Thoracic aorta (tissue), 2 donors: ENCODE results near the gene PITPNB. TPM values are rescaled to one million over a fixed set of nuclear protein-coding genes. Genes with fewer than 3 reads are reported as not detected.

Source experiments
- ATAC-seq: fragments of 150-250 bp; one replicate; pipeline ENCODE4 v1.8.0; 2017; ENCODE audit warnings: low read depth; ENCODE audit not compliant: insufficient number of reproducible peaks, low FRiP score
- DNase-seq: peaks from one replicate; pipeline ENCODE4 v3.0.0-alpha.2; 2020; ENCODE audit warnings: low spot score
- H3K27ac ChIP-seq, 2 donors: fragments of 200-600 bp; sonication (generic); 1 replicate in 1 of 2; 2 replicates in 1 of 2; pipeline ENCODE4 v1.5.1; 2016; ENCODE audit warnings: mild to moderate bottlenecking in 2 of 2, moderate library complexity in 2 of 2
- H3K27me3 ChIP-seq: fragments of 200-600 bp; sonication (generic); replicated peaks from 2 replicates; pipeline ENCODE4 v1.6.0; 2016; ENCODE audit warnings: mild to moderate bottlenecking; ENCODE audit not compliant: insufficient read depth
- H3K36me3 ChIP-seq: fragments of 200-600 bp; sonication (generic); one replicate; pipeline ENCODE4 v1.5.1; 2016
- H3K4me1 ChIP-seq, 2 donors: fragments of 200-600 bp; sonication (generic); 1 replicate in 1 of 2; 2 replicates in 1 of 2; pipeline versions ENCODE4 v1.5.1 to v1.6.0; 2016; ENCODE audit warnings: low read depth in 2 of 2, mild to moderate bottlenecking in 1 of 2; ENCODE audit not compliant: control insufficient read depth in 1 of 2
- H3K4me3 ChIP-seq: fragments of 200-600 bp; sonication (generic); 2 replicates; pipeline ENCODE4 v1.5.1; 2016; ENCODE audit warnings: mild to moderate bottlenecking
- H3K9me3 ChIP-seq: fragments of 200-600 bp; sonication (generic); 2 replicates; pipeline ENCODE4 v1.5.1; 2016
- CTCF ChIP-seq: fragments of 200-600 bp; sonication (generic); IDR thresholded peaks from one replicate; pipeline ENCODE4 v1.5.1; 2019; ENCODE audit warnings: antibody characterized with exemption
- total RNA-seq, 2 donors: library from RNA; depleted of rRNA; stranded (reverse); fragments of >200 nt; gene quantifications; one replicate each; pipeline versions ENCODE4 v1.1.0 to v1.2.3, GENCODE V29; 2016

The PITPNB gene
- total RNA-seq, 2 donors from 2014 or later: 42.2 to 111 TPM

DNA sequence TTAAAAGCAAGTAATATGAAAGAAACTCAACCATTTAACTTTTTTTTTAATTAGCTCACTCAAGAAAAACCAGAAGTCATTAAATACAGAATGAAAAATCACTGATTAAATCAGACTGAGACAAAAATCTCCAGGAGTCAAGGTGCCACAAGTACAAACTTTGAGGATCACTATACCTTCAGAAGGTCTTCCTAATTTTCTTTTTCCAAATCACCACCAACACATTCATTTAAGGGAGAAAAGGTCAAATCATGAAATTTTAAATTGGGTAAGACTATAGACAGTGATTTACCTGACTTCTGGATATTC is 32.3 kb downstream of the PITPNB start:
- TF ChIP-seq CTCF: no peak
- Histone ChIP-seq H3K27ac (peak overlapping the region; percentile 45 to 65), H3K4me1 (peaks cover 5 to 40% of the 10 kb centered on the region in 2 donors), H3K4me3 (no peak overlapping the region), H3K9me3 (no peaks in the 10 kb centered on the region), H3K27me3 (no peaks in the 10 kb centered on the region), H3K36me3 (peaks cover 10% of the 10 kb centered on the region)
- ATAC-seq (no peak), DNase-seq (no peak)

DNA sequence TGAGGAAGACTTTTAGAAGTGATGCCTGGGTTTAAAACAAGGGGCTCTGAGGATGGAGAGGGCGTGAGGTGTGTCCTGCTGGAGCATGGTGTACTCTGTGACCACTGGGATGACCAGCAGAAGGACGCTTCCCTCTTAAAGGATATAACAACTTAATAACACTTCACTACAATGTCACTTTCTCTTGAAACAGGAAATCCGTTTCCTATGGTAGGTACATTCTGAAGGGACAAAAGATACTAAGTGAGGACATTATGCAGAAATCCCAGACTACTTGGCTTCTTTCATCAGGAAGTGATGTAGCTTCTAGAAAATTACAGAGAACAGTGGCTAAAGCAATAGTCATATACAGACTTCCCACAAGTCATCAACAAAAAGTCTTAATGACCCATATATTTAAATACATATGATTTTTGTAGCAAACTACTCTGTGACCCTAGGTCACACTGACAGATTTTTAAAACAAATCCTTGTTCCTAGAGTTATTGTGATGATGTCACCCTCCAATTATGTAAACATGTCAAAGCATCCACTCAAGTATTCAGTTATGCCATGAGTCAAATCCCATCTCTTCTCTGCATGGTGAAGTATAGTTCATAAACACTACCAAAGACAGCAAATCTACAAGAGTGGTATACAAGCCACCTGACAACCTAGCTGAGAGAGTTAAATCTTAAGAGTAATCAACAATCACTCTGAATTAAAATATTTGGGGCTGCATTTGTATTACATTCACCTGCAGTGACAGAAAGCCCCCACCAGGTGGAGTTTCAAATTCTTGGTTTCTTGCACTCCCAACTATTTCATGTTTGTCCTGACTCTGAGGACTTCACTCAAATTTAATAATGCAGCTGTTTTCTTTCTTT is 32.8 kb downstream of the PITPNB start:
- no peaks in the 10 kb centered on the region for H3K9me3 ChIP-seq
- peaks cover 11 to 43% of the 10 kb centered on the region in 2 donors for H3K4me1 ChIP-seq
- H3K27me3 ChIP-seq: no peaks in the 10 kb centered on the region
- TF ChIP-seq CTCF: peak; percentile 91
- H3K27ac ChIP-seq: peak overlapping the region; percentile 35 to 45
- DNase-seq (no peak), ATAC-seq (peak; percentile 61)
- no peak overlapping the region for H3K4me3 ChIP-seq
- peaks cover 9% of the 10 kb centered on the region for H3K36me3 ChIP-seq

DNA sequence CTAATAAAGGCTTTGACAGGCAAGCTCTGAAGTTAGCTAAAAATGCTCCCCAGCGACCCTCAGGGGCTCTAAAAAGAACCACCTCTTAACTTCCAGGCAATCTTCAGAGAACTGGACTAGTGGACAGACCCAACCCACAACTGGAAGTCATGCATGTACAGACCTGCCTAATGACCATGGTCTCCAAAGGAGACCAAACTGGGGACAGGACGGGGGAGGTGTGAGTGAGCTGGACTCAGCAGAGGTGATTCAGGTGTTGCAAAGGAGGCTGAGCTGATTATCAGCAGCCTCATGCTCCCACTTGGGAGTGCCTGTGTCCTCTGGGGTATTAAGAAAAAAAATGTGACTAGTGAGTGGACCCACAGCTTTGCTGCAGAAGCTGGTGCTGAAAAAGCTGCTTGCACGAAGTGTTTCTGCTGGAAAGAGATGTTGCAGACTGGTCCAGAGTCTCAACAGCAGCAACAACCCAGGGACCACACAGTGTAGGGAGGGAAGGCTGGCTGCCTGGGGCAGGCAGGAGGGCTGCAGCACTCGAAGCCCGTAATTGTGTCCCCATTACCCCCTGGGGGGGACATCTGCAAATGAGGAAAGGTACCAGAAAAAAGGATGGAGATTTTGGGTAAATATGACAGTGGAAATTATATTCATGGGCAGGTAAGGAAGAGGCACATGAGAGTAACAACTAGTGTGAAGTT is 35.3 kb downstream of the PITPNB start:
- DNase-seq: no peak
- Histone ChIP-seq H3K4me3 (no peak overlapping the region), H3K27ac (peak overlapping the region in 1 of 2 donors; percentile 85), H3K36me3 (peaks cover under 1% of the 10 kb centered on the region), H3K27me3 (no peaks in the 10 kb centered on the region), H3K9me3 (no peaks in the 10 kb centered on the region), H3K4me1 (peaks cover 23 to 57% of the 10 kb centered on the region in 2 donors)
- no peak for TF ChIP-seq CTCF
- no peak for ATAC-seq

DNA sequence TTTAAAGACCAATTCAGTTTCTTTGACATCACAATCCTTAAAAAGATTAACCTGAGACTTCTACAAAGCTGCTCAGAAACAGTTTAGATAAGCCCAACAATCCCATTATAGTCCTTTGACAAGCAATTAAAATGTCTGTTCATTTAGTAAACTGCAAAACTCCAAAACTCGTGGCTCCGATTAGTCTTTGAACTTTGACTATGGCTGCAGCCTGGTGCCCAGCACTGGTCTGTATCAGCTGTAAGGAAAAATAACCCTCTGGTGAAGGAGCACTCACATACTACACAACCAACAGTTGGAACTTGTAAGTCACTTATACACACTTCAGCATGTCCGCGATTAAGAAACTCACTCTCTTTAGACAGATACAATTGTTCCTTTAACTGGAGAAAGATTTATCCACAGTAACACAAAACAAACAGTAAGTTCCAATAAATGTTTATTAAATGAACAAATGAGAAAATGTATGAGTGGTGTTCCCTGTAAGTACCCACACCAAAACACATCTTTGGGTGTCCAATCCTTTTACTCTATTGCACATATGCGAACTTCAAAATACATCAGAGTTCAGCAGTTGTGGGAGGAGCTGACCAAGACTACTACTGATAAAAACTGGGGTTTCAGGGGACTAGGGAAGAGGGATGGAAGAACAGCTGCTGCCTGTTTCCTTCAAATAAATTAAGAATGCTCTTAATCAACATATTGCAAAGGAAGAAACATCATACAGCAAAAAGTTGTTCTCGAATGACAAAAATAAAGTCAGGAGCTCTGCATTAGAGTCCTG is 36.4 kb downstream of the PITPNB start:
- Histone ChIP-seq H3K36me3 (no peaks in the 10 kb centered on the region), H3K4me1 (peaks cover 29 to 68% of the 10 kb centered on the region in 2 donors), H3K9me3 (no peaks in the 10 kb centered on the region), H3K27ac (peak overlapping the region; percentile 72 to 85), H3K4me3 (no peak overlapping the region), H3K27me3 (no peaks in the 10 kb centered on the region)
- no peak for TF ChIP-seq CTCF
- ATAC-seq (no peak), DNase-seq (no peak)

- no peak for TF ChIP-seq CTCF
- Histone ChIP-seq H3K4me1 (peaks cover 40 to 72% of the 10 kb centered on the region in 2 donors), H3K27me3 (no peaks in the 10 kb centered on the region), H3K27ac (peak overlapping the region; percentile 72 to 85), H3K4me3 (peak overlapping the region; percentile 37), H3K36me3 (no peaks in the 10 kb centered on the region), H3K9me3 (no peaks in the 10 kb centered on the region)
- no peak for ATAC-seq
- no peak for DNase-seq
These were observed 37.6 kb downstream of the PITPNB start for GRCh38 chr22:27881421-27881820.
